ENCODE results near the gene GPRC5C. TPM values are rescaled to one million over a fixed set of nuclear protein-coding genes. Genes with fewer than 3 reads are reported as not detected.

The GPRC5C gene
- total RNA-seq, 1 experiment from 2014 or later: not detected

- Histone ChIP-seq H3K9me2 (replicated peaks; ENCODE audit: insufficient read depth, low read length) (no peaks in the 10 kb centered on the region), H3K9ac (ENCODE audit: low read length) (no peak overlapping the region), H3K27me3 (ENCODE audit: low read length) (no peaks in the 10 kb centered on the region), H3K79me2 (ENCODE audit: low read length) (no peaks in the 10 kb centered on the region), H3K4me1 (ENCODE audit: low read length) (no peaks in the 10 kb centered on the region), H3K27ac (ENCODE audit: low read length) (no peak overlapping the region), H4K20me1 (ENCODE audit: insufficient read depth, low read depth, low read length) (no peaks in the 10 kb centered on the region), H3K36me3 (ENCODE audit: insufficient read depth, low read length) (no peaks in the 10 kb centered on the region), H3K4me3 (ENCODE audit: low read length) (no peak overlapping the region), H2AFZ (ENCODE audit: low read length) (no peak overlapping the region), H3K9me3 (ENCODE audit: low read length) (peaks cover under 1% of the 10 kb centered on the region; the same call in 1 of the 2 replicates), H3K4me2 (ENCODE audit: low read depth, low read length, poor library complexity, severe bottlenecking) (no peak overlapping the region)
- no peak for DNase-seq
These were observed 1.7 kb downstream of the GPRC5C start for GRCh38 chr17:74433421-74434121.

GRCh38 chr17:74435775-74436359 is 4.0 kb downstream of the GPRC5C start:
- no peaks in the 10 kb centered on the region for H3K27me3 ChIP-seq (ENCODE audit: low read length)

GRCh38 chr17:74437702-74438101 is 5.8 kb downstream of the GPRC5C start:
- H3K36me3 ChIP-seq (ENCODE audit: insufficient read depth, low read length): no peaks in the 10 kb centered on the region
- no peaks in the 10 kb centered on the region for H3K4me1 ChIP-seq (ENCODE audit: low read length)
- no peaks in the 10 kb centered on the region for H3K27me3 ChIP-seq (ENCODE audit: low read length)
- no peaks in the 10 kb centered on the region for H3K79me2 ChIP-seq (ENCODE audit: low read length)
- no peak overlapping the region for H2AFZ ChIP-seq (ENCODE audit: low read length)
- no peaks in the 10 kb centered on the region for H4K20me1 ChIP-seq (ENCODE audit: insufficient read depth, low read depth, low read length)
- DNase-seq: peak; percentile 54
- peaks cover 4% of the 10 kb centered on the region; the same call in 1 of the 2 replicates for H3K9me3 ChIP-seq (ENCODE audit: low read length)
- no peak overlapping the region for H3K9ac ChIP-seq (ENCODE audit: low read length)
- H3K9me2 ChIP-seq (replicated peaks; ENCODE audit: insufficient read depth, low read length): no peaks in the 10 kb centered on the region
- H3K27ac ChIP-seq (ENCODE audit: low read length): no peak overlapping the region
- no peak overlapping the region for H3K4me2 ChIP-seq (ENCODE audit: low read depth, low read length, poor library complexity, severe bottlenecking)
- no peak overlapping the region for H3K4me3 ChIP-seq (ENCODE audit: low read length)

More at GRCh38 chr17:74435775-74436359, 4.0 kb downstream of the GPRC5C start:
- Histone ChIP-seq H2AFZ (ENCODE audit: low read length) (no peak overlapping the region), H3K4me2 (ENCODE audit: low read depth, low read length, poor library complexity, severe bottlenecking) (no peak overlapping the region), H3K4me3 (ENCODE audit: low read length) (no peak overlapping the region), H3K36me3 (ENCODE audit: insufficient read depth, low read length) (no peaks in the 10 kb centered on the region), H3K79me2 (ENCODE audit: low read length) (no peaks in the 10 kb centered on the region), H3K9ac (ENCODE audit: low read length) (no peak overlapping the region), H3K4me1 (ENCODE audit: low read length) (no peaks in the 10 kb centered on the region), H4K20me1 (ENCODE audit: insufficient read depth, low read depth, low read length) (no peaks in the 10 kb centered on the region), H3K27ac (ENCODE audit: low read length) (no peak overlapping the region), H3K9me3 (ENCODE audit: low read length) (peaks cover 4% of the 10 kb centered on the region; the same call in 1 of the 2 replicates), H3K9me2 (replicated peaks; ENCODE audit: insufficient read depth, low read length) (no peaks in the 10 kb centered on the region)
- DNase-seq: no peak

- Histone ChIP-seq H3K27me3 (ENCODE audit: low read length) (no peaks in the 10 kb centered on the region), H3K79me2 (ENCODE audit: low read length) (no peaks in the 10 kb centered on the region), H3K27ac (ENCODE audit: low read length) (no peak overlapping the region), H3K4me1 (ENCODE audit: low read length) (no peaks in the 10 kb centered on the region), H3K9me3 (ENCODE audit: low read length) (peaks cover 4% of the 10 kb centered on the region; the same call in 1 of the 2 replicates), H3K9me2 (replicated peaks; ENCODE audit: insufficient read depth, low read length) (no peaks in the 10 kb centered on the region), H2AFZ (ENCODE audit: low read length) (no peak overlapping the region), H4K20me1 (ENCODE audit: insufficient read depth, low read depth, low read length) (no peaks in the 10 kb centered on the region), H3K36me3 (ENCODE audit: insufficient read depth, low read length) (no peaks in the 10 kb centered on the region), H3K9ac (ENCODE audit: low read length) (no peak overlapping the region), H3K4me2 (ENCODE audit: low read depth, low read length, poor library complexity, severe bottlenecking) (no peak overlapping the region), H3K4me3 (ENCODE audit: low read length) (no peak overlapping the region)
- DNase-seq: no peak
These were observed 8.0 kb downstream of the GPRC5C start for GRCh38 chr17:74439691-74440567.

- Histone ChIP-seq H3K36me3 (ENCODE audit: insufficient read depth, low read length) (no peaks in the 10 kb centered on the region), H3K27me3 (ENCODE audit: low read length) (no peaks in the 10 kb centered on the region), H4K20me1 (ENCODE audit: insufficient read depth, low read depth, low read length) (no peaks in the 10 kb centered on the region), H3K9me3 (ENCODE audit: low read length) (peaks cover 4% of the 10 kb centered on the region; the same call in 1 of the 2 replicates), H3K4me3 (ENCODE audit: low read length) (no peak overlapping the region), H3K4me1 (ENCODE audit: low read length) (no peaks in the 10 kb centered on the region), H3K9ac (ENCODE audit: low read length) (no peak overlapping the region), H2AFZ (ENCODE audit: low read length) (no peak overlapping the region), H3K9me2 (replicated peaks; ENCODE audit: insufficient read depth, low read length) (no peaks in the 10 kb centered on the region), H3K27ac (ENCODE audit: low read length) (no peak overlapping the region), H3K79me2 (ENCODE audit: low read length) (no peaks in the 10 kb centered on the region), H3K4me2 (ENCODE audit: low read depth, low read length, poor library complexity, severe bottlenecking) (no peak overlapping the region)
- no peak for DNase-seq
These were observed 9.6 kb downstream of the GPRC5C start for GRCh38 chr17:74441537-74441936.

- Histone ChIP-seq H3K27me3 (ENCODE audit: low read length) (no peaks in the 10 kb centered on the region), H3K9ac (ENCODE audit: low read length) (no peak overlapping the region), H3K9me2 (replicated peaks; ENCODE audit: insufficient read depth, low read length) (no peaks in the 10 kb centered on the region), H3K36me3 (ENCODE audit: insufficient read depth, low read length) (no peaks in the 10 kb centered on the region), H3K9me3 (ENCODE audit: low read length) (peaks cover 4% of the 10 kb centered on the region; the same call in 1 of the 2 replicates), H3K4me1 (ENCODE audit: low read length) (no peaks in the 10 kb centered on the region), H2AFZ (ENCODE audit: low read length) (no peak overlapping the region), H3K4me2 (ENCODE audit: low read depth, low read length, poor library complexity, severe bottlenecking) (no peak overlapping the region), H3K4me3 (ENCODE audit: low read length) (no peak overlapping the region), H3K79me2 (ENCODE audit: low read length) (no peaks in the 10 kb centered on the region), H4K20me1 (ENCODE audit: insufficient read depth, low read depth, low read length) (no peaks in the 10 kb centered on the region), H3K27ac (ENCODE audit: low read length) (no peak overlapping the region)
- DNase-seq: no peak
These were observed 10.4 kb downstream of the GPRC5C start for GRCh38 chr17:74442291-74442669.

GRCh38 chr17:74442670-74443515 is 11.0 kb downstream of the GPRC5C start:
- no peak overlapping the region for H3K4me2 ChIP-seq (ENCODE audit: low read depth, low read length, poor library complexity, severe bottlenecking)
- H4K20me1 ChIP-seq (ENCODE audit: insufficient read depth, low read depth, low read length): no peaks in the 10 kb centered on the region
- H3K4me3 ChIP-seq (ENCODE audit: low read length): no peak overlapping the region
- H3K9me3 ChIP-seq (ENCODE audit: low read length): peaks cover 4% of the 10 kb centered on the region; the same call in 1 of the 2 replicates
- H3K9me2 ChIP-seq (replicated peaks; ENCODE audit: insufficient read depth, low read length): no peaks in the 10 kb centered on the region
- no peak overlapping the region for H3K27ac ChIP-seq (ENCODE audit: low read length)
- no peak for DNase-seq
- H2AFZ ChIP-seq (ENCODE audit: low read length): no peak overlapping the region
- H3K4me1 ChIP-seq (ENCODE audit: low read length): no peaks in the 10 kb centered on the region
- no peak overlapping the region for H3K9ac ChIP-seq (ENCODE audit: low read length)
- H3K27me3 ChIP-seq (ENCODE audit: low read length): no peaks in the 10 kb centered on the region
- no peaks in the 10 kb centered on the region for H3K79me2 ChIP-seq (ENCODE audit: low read length)
- H3K36me3 ChIP-seq (ENCODE audit: insufficient read depth, low read length): no peaks in the 10 kb centered on the region
